ENCODE measurements around the gene GRIK5. TPM values are rescaled to one million over a fixed set of nuclear protein-coding genes. Genes with fewer than 3 reads are reported as not detected.

Gene GRIK5
- total RNA-seq, 1 donor from 2014 or later: 3.9 TPM

- Mint-ChIP-seq H3K4me1 (ENCODE audit: low read depth) (no peaks in the 10 kb centered on the region), H3K4me3 (no peak overlapping the region), H3K27me3 (ENCODE audit: insufficient read depth) (peaks cover 24% of the 10 kb centered on the region), H3K27ac (no peak overlapping the region), H3K9me3 (no peaks in the 10 kb centered on the region), H3K36me3 (ENCODE audit: low read depth) (peaks cover 3% of the 10 kb centered on the region)
- intact Hi-C loops (cut with micrococcal nuclease): no loop called here
- DNase-seq (ENCODE audit: low spot score): no peak
Observed at GRCh38 chr19:42003506-42004294, 66.3 kb downstream of the GRIK5 start.

GRCh38 chr19:41999878-42000208, 70.2 kb downstream of the GRIK5 start:
- H3K36me3 Mint-ChIP-seq (ENCODE audit: low read depth): peaks cover 3% of the 10 kb centered on the region
- no peak overlapping the region for H3K4me3 Mint-ChIP-seq
- intact Hi-C loops (cut with micrococcal nuclease): no loop called here

GRCh38 chr19:41999071-41999877, 70.7 kb downstream of the GRIK5 start:
- no peaks in the 10 kb centered on the region for H3K9me3 Mint-ChIP-seq
- H3K27ac Mint-ChIP-seq: peak overlapping the region; percentile 32
- peaks cover 3% of the 10 kb centered on the region for H3K36me3 Mint-ChIP-seq (ENCODE audit: low read depth)
- DNase-seq (ENCODE audit: low spot score): no peak
- H3K27me3 Mint-ChIP-seq (ENCODE audit: insufficient read depth): peaks cover 51% of the 10 kb centered on the region
- intact Hi-C loops (cut with micrococcal nuclease): no loop called here
- H3K4me3 Mint-ChIP-seq: peak overlapping the region; percentile 41
- H3K4me1 Mint-ChIP-seq (ENCODE audit: low read depth): peaks cover 24% of the 10 kb centered on the region

More at GRCh38 chr19:41999878-42000208, 70.2 kb downstream of the GRIK5 start:
- Mint-ChIP-seq H3K9me3 (no peaks in the 10 kb centered on the region), H3K4me1 (ENCODE audit: low read depth) (peaks cover 24% of the 10 kb centered on the region), H3K27ac (no peak overlapping the region), H3K27me3 (ENCODE audit: insufficient read depth) (peaks cover 49% of the 10 kb centered on the region)
- no peak for DNase-seq (ENCODE audit: low spot score)

- Mint-ChIP-seq H3K9me3 (no peaks in the 10 kb centered on the region), H3K36me3 (ENCODE audit: low read depth) (peaks cover 3% of the 10 kb centered on the region), H3K27me3 (ENCODE audit: insufficient read depth) (peaks cover 53% of the 10 kb centered on the region), H3K4me1 (ENCODE audit: low read depth) (peaks cover 26% of the 10 kb centered on the region), H3K4me3 (no peak overlapping the region), H3K27ac (no peak overlapping the region)
- intact Hi-C loops (cut with micrococcal nuclease): no loop called here
- peak; percentile 13 for DNase-seq (ENCODE audit: low spot score)
Observed at GRCh38 chr19:41998246-41999020, 71.6 kb downstream of the GRIK5 start.

- DNase-seq (ENCODE audit: low spot score): no peak
- intact Hi-C loops (cut with micrococcal nuclease): loop anchor here (1.0 to 2.0 kb wide), 2 partner anchors 37 to 39 kb away; partner anchors contain the start of gene RABAC1
- H3K27me3 Mint-ChIP-seq (ENCODE audit: insufficient read depth): peaks cover 56% of the 10 kb centered on the region
- peaks cover 3% of the 10 kb centered on the region for H3K36me3 Mint-ChIP-seq (ENCODE audit: low read depth)
- peaks cover 28% of the 10 kb centered on the region for H3K4me1 Mint-ChIP-seq (ENCODE audit: low read depth)
- no peaks in the 10 kb centered on the region for H3K9me3 Mint-ChIP-seq
- peak overlapping the region; percentile 13 for H3K4me3 Mint-ChIP-seq
- no peak overlapping the region for H3K27ac Mint-ChIP-seq
Observed at GRCh38 chr19:41997851-41998229, 72.2 kb downstream of the GRIK5 start.

- DNase-seq (ENCODE audit: low spot score): peak; percentile 12
- H3K36me3 Mint-ChIP-seq (ENCODE audit: low read depth): peaks cover 3% of the 10 kb centered on the region
- no peaks in the 10 kb centered on the region for H3K9me3 Mint-ChIP-seq
- no peak overlapping the region for H3K4me3 Mint-ChIP-seq
- no peak overlapping the region for H3K27ac Mint-ChIP-seq
- H3K4me1 Mint-ChIP-seq (ENCODE audit: low read depth): peaks cover 28% of the 10 kb centered on the region
- intact Hi-C loops (cut with micrococcal nuclease): loop anchor here (1.0 to 2.0 kb wide), 2 partner anchors 38 kb away; partner anchors contain the start of gene RABAC1
- peaks cover 58% of the 10 kb centered on the region for H3K27me3 Mint-ChIP-seq (ENCODE audit: insufficient read depth)
Observed at GRCh38 chr19:41997121-41997850, 72.7 kb downstream of the GRIK5 start.

- H3K27ac Mint-ChIP-seq: no peak overlapping the region
- H3K36me3 Mint-ChIP-seq (ENCODE audit: low read depth): peaks cover 3% of the 10 kb centered on the region
- no peaks in the 10 kb centered on the region for H3K9me3 Mint-ChIP-seq
- no peak for DNase-seq (ENCODE audit: low spot score)
- H3K4me1 Mint-ChIP-seq (ENCODE audit: low read depth): peaks cover 28% of the 10 kb centered on the region
- H3K27me3 Mint-ChIP-seq (ENCODE audit: insufficient read depth): peaks cover 53% of the 10 kb centered on the region
- no peak overlapping the region for H3K4me3 Mint-ChIP-seq
- intact Hi-C loops (cut with micrococcal nuclease): loop anchor here (2.0 kb wide), 1 partner anchor 39 kb away; no protein-coding TSS in a partner anchor
Observed at GRCh38 chr19:41995959-41996797, 73.8 kb downstream of the GRIK5 start.

- H3K4me3 Mint-ChIP-seq: peak overlapping the region; percentile 35
- H3K9me3 Mint-ChIP-seq: no peaks in the 10 kb centered on the region
- H3K4me1 Mint-ChIP-seq (ENCODE audit: low read depth): peaks cover 28% of the 10 kb centered on the region
- peaks cover 3% of the 10 kb centered on the region for H3K36me3 Mint-ChIP-seq (ENCODE audit: low read depth)
- peaks cover 45% of the 10 kb centered on the region for H3K27me3 Mint-ChIP-seq (ENCODE audit: insufficient read depth)
- H3K27ac Mint-ChIP-seq: peak overlapping the region; percentile 5
- intact Hi-C loops (cut with micrococcal nuclease): no loop called here
- DNase-seq (ENCODE audit: low spot score): no peak
Observed at GRCh38 chr19:41994994-41995958, 74.7 kb downstream of the GRIK5 start.

GRCh38 chr19:41994521-41994971, 75.5 kb downstream of the GRIK5 start:
- Mint-ChIP-seq H3K27ac (peak overlapping the region; percentile 5), H3K36me3 (ENCODE audit: low read depth) (peaks cover 3% of the 10 kb centered on the region), H3K4me3 (no peak overlapping the region), H3K27me3 (ENCODE audit: insufficient read depth) (peaks cover 38% of the 10 kb centered on the region), H3K9me3 (no peaks in the 10 kb centered on the region), H3K4me1 (ENCODE audit: low read depth) (peaks cover 28% of the 10 kb centered on the region)
- no peak for DNase-seq (ENCODE audit: low spot score)
- intact Hi-C loops (cut with micrococcal nuclease): no loop called here

- intact Hi-C loops (cut with micrococcal nuclease): no loop called here
- peak within 1 kb of the TSS; percentile 5 for H3K27ac Mint-ChIP-seq
- H3K9me3 Mint-ChIP-seq: no peaks in the 10 kb centered on the region
- peak within 1 kb of the TSS; percentile 55 for H3K4me3 Mint-ChIP-seq
- H3K27me3 Mint-ChIP-seq (ENCODE audit: insufficient read depth): peaks cover 34% of the 10 kb centered on the region
- H3K4me1 Mint-ChIP-seq (ENCODE audit: low read depth): peaks cover 28% of the 10 kb centered on the region
- no peaks in the 10 kb centered on the region for H3K36me3 Mint-ChIP-seq (ENCODE audit: low read depth)
- peak; percentile 57 for DNase-seq (ENCODE audit: low spot score)
Observed at GRCh38 chr19:41993612-41994483, 76.2 kb downstream of the GRIK5 start, which contains the start of gene ATP1A3. TSS of gene ATP1A3 (minus strand) at chr19:41994230. CDS start at chr19:41994076, 154 bp downstream.

Data from activated T-helper 1 cell treated with anti-CD3 and anti-CD28 coated beads, Interleukin-12 subunit alpha, Interleukin-12 subunit beta, Interleukin-2, Interleukin-4 antibody, amounts not matched to agents 30 ng/mL and 10 ng/mL and 1 ng/mL, durations not matched to agents 14 hours and 24 hours and 36 hours (primary cell).